DND-41 (cell line): ENCODE results near the gene GABBR2.

Experiments used
- ATAC-seq: fragments of 200-7000 bp; cut with Tn5 transposase; 3 replicates; pipeline ENCODE4 v1.9.1; 2021; ENCODE audit warnings: low read depth; ENCODE audit not compliant: insufficient read depth
- DNase-seq: peaks from one replicate; pipeline ENCODE4 v3.0.0-alpha.2; 2020
- H2AFZ ChIP-seq: 2 replicates; pipeline ENCODE4 v1.6.0; 2012; ENCODE audit warnings: low read depth, low read length
- H3K27ac ChIP-seq: 2 replicates; pipeline ENCODE4 v1.5.1; 2012; ENCODE audit warnings: low read length, inconsistent platforms
- H3K27me3 ChIP-seq: fragments of 200-600 bp; sonication (generic); 2 replicates; pipeline ENCODE4 v1.6.0; 2012; ENCODE audit warnings: low read length, mild to moderate bottlenecking, inconsistent platforms; ENCODE audit not compliant: insufficient read depth, poor library complexity
- H3K36me3 ChIP-seq: 2 replicates; pipeline ENCODE4 v1.5.1; 2012; ENCODE audit warnings: low read length, inconsistent platforms; ENCODE audit not compliant: insufficient read depth
- H3K4me1 ChIP-seq: 2 replicates; pipeline ENCODE4 v1.5.1; 2012; ENCODE audit warnings: mild to moderate bottlenecking, low read length; ENCODE audit not compliant: insufficient read depth
- H3K4me2 ChIP-seq: 2 replicates; pipeline ENCODE4 v1.6.0; 2012; ENCODE audit warnings: mild to moderate bottlenecking, moderate library complexity, low read length, inconsistent platforms; ENCODE audit not compliant: insufficient read depth
- H3K4me3 ChIP-seq, 2 experiments: fragments of 200-600 bp in 1 of 2; shearing (Covaris generic) in 1 of 2; 2 replicates each; pipeline ENCODE4 v1.5.1; 2012 to 2016; ENCODE audit warnings: inconsistent platforms in 2 of 2, low read length in 2 of 2, mild to moderate bottlenecking in 2 of 2, low read depth in 1 of 2, moderate library complexity in 1 of 2
- H3K79me2 ChIP-seq: 2 replicates; pipeline ENCODE4 v1.6.0; 2012; ENCODE audit warnings: low read length, inconsistent platforms; ENCODE audit not compliant: insufficient read depth
- H3K9ac ChIP-seq: 2 replicates; pipeline ENCODE4 v1.6.0; 2012; ENCODE audit warnings: low read depth, mild to moderate bottlenecking, inconsistent platforms, low read length, moderate library complexity
- H3K9me3 ChIP-seq: 2 replicates; pipeline ENCODE4 v1.5.1; 2012; ENCODE audit warnings: low read length, moderate library complexity, mild to moderate bottlenecking, inconsistent platforms; ENCODE audit not compliant: insufficient read depth, severe bottlenecking
- H4K20me1 ChIP-seq: 2 replicates; pipeline ENCODE4 v1.6.0; 2012; ENCODE audit warnings: low read length; ENCODE audit not compliant: insufficient read depth
- CTCF ChIP-seq: IDR thresholded peaks from 2 replicates; pipeline ENCODE4 v1.5.1; 2012; ENCODE audit warnings: borderline replicate concordance, low read length, moderate library complexity, mild to moderate bottlenecking; ENCODE audit not compliant: poor library complexity, severe bottlenecking; ENCODE audit errors: extremely low read depth
- EZH2 ChIP-seq: IDR thresholded peaks from 3 replicates; pipeline ENCODE4 v1.6.1; 2012; ENCODE audit warnings: borderline replicate concordance, low read depth, mild to moderate bottlenecking, moderate library complexity, low read length, inconsistent platforms; ENCODE audit not compliant: severe bottlenecking

Gene GABBR2

GRCh38 chr9:98597236-98597771, 111.4 kb downstream of the GABBR2 start:
- Histone ChIP-seq H3K36me3 (no peaks in the 10 kb centered on the region), H2AFZ (no peak overlapping the region), H3K79me2 (no peaks in the 10 kb centered on the region), H3K4me2 (no peak overlapping the region), H3K9ac (no peak overlapping the region), H4K20me1 (no peaks in the 10 kb centered on the region), H3K27ac (no peak overlapping the region), H3K27me3 (no peaks in the 10 kb centered on the region), H3K4me1 (no peaks in the 10 kb centered on the region), H3K4me3 (no peak overlapping the region), H3K9me3 (no peaks in the 10 kb centered on the region)
- ATAC-seq (no peak), DNase-seq (no peak)
- TF ChIP-seq EZH2, result no peak
- no peak for TF ChIP-seq CTCF

- H3K9me3 ChIP-seq, result no peaks in the 10 kb centered on the region
- H3K36me3 ChIP-seq, result no peaks in the 10 kb centered on the region
- no peak overlapping the region for H3K9ac ChIP-seq
- no peak overlapping the region for H3K4me3 ChIP-seq
- no peak for ATAC-seq
- DNase-seq, result no peak
- TF ChIP-seq EZH2 (no peak), CTCF (no peak)
- no peaks in the 10 kb centered on the region for H4K20me1 ChIP-seq
- H3K27ac ChIP-seq, result no peak overlapping the region
- H3K27me3 ChIP-seq, result no peaks in the 10 kb centered on the region
- no peak overlapping the region for H2AFZ ChIP-seq
- no peaks in the 10 kb centered on the region for H3K79me2 ChIP-seq
- no peak overlapping the region for H3K4me2 ChIP-seq
- no peaks in the 10 kb centered on the region for H3K4me1 ChIP-seq
Observed at GRCh38 chr9:98596486-98596885, 112.2 kb downstream of the GABBR2 start.

GRCh38 chr9:98594546-98595160, 114.1 kb downstream of the GABBR2 start:
- Histone ChIP-seq H3K4me1 (no peaks in the 10 kb centered on the region), H4K20me1 (no peaks in the 10 kb centered on the region), H3K4me2 (no peak overlapping the region), H3K9ac (no peak overlapping the region), H3K9me3 (no peaks in the 10 kb centered on the region), H3K36me3 (no peaks in the 10 kb centered on the region), H3K27me3 (no peaks in the 10 kb centered on the region), H3K4me3 (no peak overlapping the region), H3K79me2 (no peaks in the 10 kb centered on the region), H2AFZ (no peak overlapping the region), H3K27ac (no peak overlapping the region)
- TF ChIP-seq EZH2 (no peak), CTCF (no peak)
- no peak for DNase-seq
- no peak for ATAC-seq
